SH-SY5Y (cell line): ENCODE measurements around the gene ATP1A4.

Source experiments
- GATA2 ChIP-seq: IDR thresholded peaks from 2 replicates; pipeline ENCODE4 v1.6.1; 2011; ENCODE audit warnings: mild to moderate bottlenecking, low read depth, low read length
- GATA3 ChIP-seq: IDR thresholded peaks from 2 replicates; pipeline ENCODE4 v1.6.1; 2011; ENCODE audit warnings: low read depth, mild to moderate bottlenecking, low read length, moderate library complexity

DNA sequence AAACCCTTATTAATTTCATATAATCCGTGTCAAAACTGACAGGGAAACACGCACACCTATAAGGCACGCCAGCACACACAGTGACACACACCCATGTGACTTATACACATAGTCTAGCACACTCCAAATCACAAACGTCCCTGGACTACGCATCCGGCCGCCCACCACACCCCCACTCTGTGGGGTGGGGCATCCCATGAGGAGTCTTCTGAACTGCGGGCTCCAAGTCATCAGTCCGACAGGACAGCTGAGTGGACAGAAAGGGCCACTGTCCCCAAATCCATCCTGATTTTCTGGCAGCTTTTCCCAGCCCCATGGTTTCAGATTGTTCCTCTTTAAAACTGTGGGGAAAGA, 54.6 kb downstream of the ATP1A4 start:
- TF ChIP-seq GATA2 (no peak), GATA3 (no peak)
